ENCODE measurements around the gene HPD. TPM values are rescaled to one million over a fixed set of nuclear protein-coding genes. Genes with fewer than 3 reads are reported as not detected.
"Not testable (repeated sequence)": the region's sequence is repeated elsewhere in the genome, so short reads cannot be mapped to it uniquely, and the experiment has no call there.

The HPD gene
- polyA plus RNA-seq, 1 donor: 0.27 TPM

GRCh38 chr12:121790785-121791184 is 67.9 kb downstream of the HPD start:
- Histone ChIP-seq H3K27ac (ENCODE audit: low read length) (peak overlapping the region; percentile 94), H3K4me1 (ENCODE audit: control insufficient read depth, insufficient read depth, low read length) (peaks cover 73% of the 10 kb centered on the region), H3K36me3 (ENCODE audit: control insufficient read depth, insufficient read depth, low read length) (peaks cover 20% of the 10 kb centered on the region)
- no CpG with 5 or more reads among the region's 8 CpGs for WGBS (ENCODE audit: insufficient coverage, low lambda C conversion rate)
- not testable (repeated sequence) for H3K4me3 ChIP-seq (ENCODE audit: low read length); DNase-seq; H3K27me3 ChIP-seq (ENCODE audit: control insufficient read depth, insufficient read depth, low read length); H3K9me3 ChIP-seq (ENCODE audit: control insufficient read depth, low read depth, low read length)

GRCh38 chr12:121789800-121790728 is 68.6 kb downstream of the HPD start:
- no peaks in the 10 kb centered on the region for H3K27me3 ChIP-seq (ENCODE audit: control insufficient read depth, insufficient read depth, low read length)
- peaks cover 67% of the 10 kb centered on the region for H3K4me1 ChIP-seq (ENCODE audit: control insufficient read depth, insufficient read depth, low read length)
- no peak overlapping the region for H3K27ac ChIP-seq (ENCODE audit: low read length)
- WGBS (ENCODE audit: insufficient coverage, low lambda C conversion rate): no CpG with 5 or more reads among the region's 28 CpGs
- H3K4me3 ChIP-seq (ENCODE audit: low read length): no peak overlapping the region
- peaks cover 12% of the 10 kb centered on the region for H3K36me3 ChIP-seq (ENCODE audit: control insufficient read depth, insufficient read depth, low read length)
- no peak for DNase-seq
- no peaks in the 10 kb centered on the region for H3K9me3 ChIP-seq (ENCODE audit: control insufficient read depth, low read depth, low read length)

Other genes with a start within 250 kb of the HPD start
- gene ORAI1, start 232.3 kb downstream of the HPD start, polyA plus RNA-seq: 37.4 TPM
- gene MORN3, start 189.2 kb downstream of the HPD start, polyA plus RNA-seq: 3.5 TPM
- gene TMEM120B, start 146.1 kb downstream of the HPD start, polyA plus RNA-seq: 14.9 TPM
- 53.6 TPM for gene RHOF, start 65.2 kb downstream of the HPD start, polyA plus RNA-seq
- 14.2 TPM for gene SETD1B, start 54.9 kb downstream of the HPD start, polyA plus RNA-seq
- gene PSMD9, start 29.9 kb upstream of the HPD start, polyA plus RNA-seq: 55.2 TPM
- 2.2 TPM for gene CFAP251, start 59.7 kb upstream of the HPD start, polyA plus RNA-seq
- gene BCL7A, start 163.0 kb upstream of the HPD start, polyA plus RNA-seq: 11.5 TPM
- 51.8 TPM for gene MLXIP, start 219.9 kb upstream of the HPD start, polyA plus RNA-seq

All from large intestine (tissue), 3 donors.